Measurements from ENCODE around the gene CARD19. TPM values are rescaled to one million over a fixed set of nuclear protein-coding genes. Genes with fewer than 3 reads are reported as not detected.

Gene CARD19
- total RNA-seq, 1 donor from 2014 or later = 22.6 TPM

- Mint-ChIP-seq H3K4me1 (peaks cover 5% of the 10 kb centered on the region), H3K9me3 (no peaks in the 10 kb centered on the region), H3K36me3 (peaks cover 1% of the 10 kb centered on the region), H3K4me3 (no peak overlapping the region), H3K27me3 (ENCODE audit: low read depth) (no peaks in the 10 kb centered on the region), H3K27ac (no peak overlapping the region)
- DNase-seq (ENCODE audit: low spot score in 2 of 2, unreplicated experiment in 2 of 2) = no peak
- no peak for TF ChIP-seq CTCF (IDR thresholded peaks at IDR 0.05; ENCODE audit: unreplicated experiment)
These were observed 12.2 kb upstream of the CARD19 start for GRCh38 chr9:93083592-93084470.

- Mint-ChIP-seq H3K4me1 (peaks cover 5% of the 10 kb centered on the region), H3K9me3 (no peaks in the 10 kb centered on the region), H3K27me3 (ENCODE audit: low read depth) (no peaks in the 10 kb centered on the region), H3K4me3 (no peak overlapping the region), H3K27ac (no peak overlapping the region), H3K36me3 (peaks cover 1% of the 10 kb centered on the region)
- DNase-seq (ENCODE audit: low spot score in 2 of 2, unreplicated experiment in 2 of 2) = no peak
- TF ChIP-seq CTCF (IDR thresholded peaks at IDR 0.05; ENCODE audit: unreplicated experiment) = no peak
These were observed 11.5 kb upstream of the CARD19 start for GRCh38 chr9:93084471-93084881.

GRCh38 chr9:93085676-93086075, 10.3 kb upstream of the CARD19 start:
- peaks cover 9% of the 10 kb centered on the region for H3K4me1 Mint-ChIP-seq
- DNase-seq (ENCODE audit: low spot score in 2 of 2, unreplicated experiment in 2 of 2) = no peak
- no peaks in the 10 kb centered on the region for H3K9me3 Mint-ChIP-seq
- H3K27me3 Mint-ChIP-seq (ENCODE audit: low read depth) = no peaks in the 10 kb centered on the region
- no peak overlapping the region for H3K27ac Mint-ChIP-seq
- no peak for TF ChIP-seq CTCF (IDR thresholded peaks at IDR 0.05; ENCODE audit: unreplicated experiment)
- H3K36me3 Mint-ChIP-seq = peaks cover 1% of the 10 kb centered on the region
- no peak overlapping the region for H3K4me3 Mint-ChIP-seq

- Mint-ChIP-seq H3K4me3 (no peak overlapping the region), H3K36me3 (peaks cover 1% of the 10 kb centered on the region), H3K9me3 (peaks cover 4% of the 10 kb centered on the region), H3K27me3 (ENCODE audit: low read depth) (no peaks in the 10 kb centered on the region), H3K27ac (no peak overlapping the region), H3K4me1 (peaks cover 14% of the 10 kb centered on the region)
- no peak for TF ChIP-seq CTCF (IDR thresholded peaks at IDR 0.05; ENCODE audit: unreplicated experiment)
- DNase-seq (ENCODE audit: low spot score in 2 of 2, unreplicated experiment in 2 of 2) = no peak
These were observed 9.4 kb upstream of the CARD19 start for GRCh38 chr9:93086447-93087224.

DNA sequence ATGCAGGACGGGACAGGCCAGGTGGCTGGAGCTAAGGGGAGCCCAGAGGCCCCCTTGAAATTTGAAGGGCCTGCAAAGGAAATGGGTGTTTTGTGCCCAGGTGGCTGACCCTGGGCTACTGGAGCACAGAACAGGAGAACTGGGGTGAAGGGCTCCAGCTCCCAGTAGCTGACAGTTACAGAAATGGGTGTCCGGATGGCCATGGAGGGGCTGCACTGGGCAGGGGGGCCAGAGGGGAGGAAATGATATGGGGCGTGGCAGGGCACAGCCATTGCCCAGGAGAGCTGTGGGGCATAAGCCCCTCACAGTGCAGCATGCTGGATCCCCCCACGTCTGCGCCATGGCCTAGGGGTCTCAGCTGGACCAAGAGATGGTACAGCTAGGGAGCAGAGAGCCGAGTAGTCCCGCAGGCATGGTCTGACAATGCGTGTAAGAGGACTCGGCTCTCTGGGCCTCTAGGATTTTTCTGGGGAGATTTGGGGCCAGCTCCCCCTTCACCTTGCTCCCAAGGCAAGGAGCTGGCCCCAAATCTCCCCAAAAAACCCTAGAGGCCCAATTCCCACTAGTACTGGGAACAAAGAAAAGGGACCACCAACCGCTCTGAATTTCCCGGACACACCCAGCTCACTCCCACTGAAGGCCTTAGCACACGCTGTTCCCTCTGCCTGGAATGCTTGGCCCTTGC, 7.9 kb upstream of the CARD19 start:
- Mint-ChIP-seq H3K9me3 (peaks cover 4% of the 10 kb centered on the region), H3K4me1 (peaks cover 22% of the 10 kb centered on the region), H3K4me3 (no peak overlapping the region), H3K36me3 (peaks cover 1% of the 10 kb centered on the region), H3K27me3 (ENCODE audit: low read depth) (no peaks in the 10 kb centered on the region), H3K27ac (no peak overlapping the region)
- TF ChIP-seq CTCF (IDR thresholded peaks at IDR 0.05; ENCODE audit: unreplicated experiment) = no peak
- DNase-seq (ENCODE audit: low spot score in 2 of 2, unreplicated experiment in 2 of 2) = no peak
